Activated naive CD4-positive, alpha-beta T cell treated with anti-CD3 and anti-CD28 coated beads, Interleukin-2, amount 10 ng/mL, durations not matched to agents 7 days and 5 days (primary cell): ENCODE data around the gene PPIE.
"Not testable (repeated sequence)": the region's sequence is repeated elsewhere in the genome, so short reads cannot be mapped to it uniquely, and the experiment has no call there.

Source experiments
- CTCF ChIA-PET: fragments of 350-600 bp; sonication (Branson Sonifier 250); formaldehyde crosslinking; loops from one replicate; lab custom pipeline; 2021; ENCODE audit warnings: antibody characterized with exemption; lab: Charles Lee
- DNase-seq: peaks from one replicate; pipeline ENCODE4 v3.0.0-alpha.2; 2020
- H3K27ac Mint-ChIP-seq: one replicate; pipeline ENCODE4 v1.8.0; 2021; ENCODE audit warnings: mild to moderate bottlenecking, moderate library complexity, mixed read lengths
- H3K27me3 Mint-ChIP-seq: one replicate; pipeline ENCODE4 v1.8.0; 2021; ENCODE audit warnings: mild to moderate bottlenecking, mixed read lengths
- H3K36me3 Mint-ChIP-seq: one replicate; pipeline ENCODE4 v1.8.0; 2021; ENCODE audit warnings: mixed read lengths
- H3K4me1 Mint-ChIP-seq: one replicate; pipeline ENCODE4 v1.8.0; 2021; ENCODE audit warnings: mixed read lengths
- H3K4me3 Mint-ChIP-seq: one replicate; pipeline ENCODE4 v1.8.0; 2021; ENCODE audit warnings: mild to moderate bottlenecking, moderate library complexity, mixed read lengths
- H3K9me3 Mint-ChIP-seq: one replicate; pipeline ENCODE4 v1.8.0; 2021; ENCODE audit warnings: mixed read lengths

The PPIE gene

GRCh38 chr1:39782685-39783084 lies 44.0 kb downstream of the PPIE start:
- DNase-seq, H3K4me3 Mint-ChIP-seq, H3K27ac Mint-ChIP-seq, H3K4me1 Mint-ChIP-seq, H3K9me3 Mint-ChIP-seq, H3K36me3 Mint-ChIP-seq: not testable (repeated sequence)
- CTCF ChIA-PET: interaction anchor here (1.3 kb wide), 1 partner anchor 17 kb away, joined by 3 read pairs; no protein-coding TSS in a partner anchor
- peaks cover 46% of the 10 kb centered on the region for H3K27me3 Mint-ChIP-seq

- not testable (repeated sequence) for H3K4me1 Mint-ChIP-seq, H3K9me3 Mint-ChIP-seq, H3K36me3 Mint-ChIP-seq, H3K27ac Mint-ChIP-seq, DNase-seq
- CTCF ChIA-PET: interaction anchor here (1.0 kb wide), 1 partner anchor 12 kb away, joined by 3 read pairs; no protein-coding TSS in a partner anchor
- Mint-ChIP-seq H3K27me3 (peaks cover 56% of the 10 kb centered on the region), H3K4me3 (peak overlapping the region; percentile 43)
Observed at GRCh38 chr1:39786303-39787107, 47.8 kb downstream of the PPIE start.

GRCh38 chr1:39787108-39787375 lies 48.4 kb downstream of the PPIE start:
- CTCF ChIA-PET: interaction anchor here (1.0 kb wide), 1 partner anchor 12 kb away, joined by 3 read pairs; no protein-coding TSS in a partner anchor
- not testable (repeated sequence) for H3K27ac Mint-ChIP-seq, H3K9me3 Mint-ChIP-seq, DNase-seq, H3K4me1 Mint-ChIP-seq, H3K36me3 Mint-ChIP-seq
- H3K27me3 Mint-ChIP-seq: peaks cover 62% of the 10 kb centered on the region
- peak overlapping the region; percentile 43 for H3K4me3 Mint-ChIP-seq

- DNase-seq: no peak
- Mint-ChIP-seq H3K4me3 (peak overlapping the region; percentile 43), H3K27me3 (peaks cover 66% of the 10 kb centered on the region), H3K36me3 (no peaks in the 10 kb centered on the region), H3K4me1 (peaks cover 10% of the 10 kb centered on the region), H3K27ac (no peak overlapping the region), H3K9me3 (no peaks in the 10 kb centered on the region)
- CTCF ChIA-PET: no interaction called here
Observed at GRCh38 chr1:39787468-39787867, 48.8 kb downstream of the PPIE start.

DNA sequence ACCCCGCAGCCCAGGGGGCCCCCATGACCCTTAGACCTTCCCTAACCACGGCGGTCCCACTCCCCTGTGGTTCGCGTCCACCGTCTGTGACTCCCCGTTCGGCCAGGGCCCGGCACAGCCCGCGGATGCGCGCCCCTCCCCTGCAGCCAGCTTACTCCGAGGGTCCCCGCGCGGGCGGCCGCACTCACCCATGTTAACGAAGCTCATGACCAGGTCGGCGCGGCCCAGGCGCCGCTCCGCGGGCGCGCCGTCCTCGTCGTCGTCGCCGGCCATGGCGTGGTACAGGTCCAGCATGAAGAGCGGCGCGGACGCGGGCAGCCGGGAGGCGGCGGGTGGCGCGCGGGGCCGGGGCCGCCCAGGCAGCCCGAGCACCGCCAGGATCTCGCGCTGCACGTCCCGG lies 49.3 kb downstream of the PPIE start:
- H3K4me3 Mint-ChIP-seq: peak overlapping the region; percentile 43
- DNase-seq, CTCF ChIA-PET, H3K27ac Mint-ChIP-seq, H3K9me3 Mint-ChIP-seq, H3K36me3 Mint-ChIP-seq: not testable (repeated sequence)
- peaks cover 68% of the 10 kb centered on the region for H3K27me3 Mint-ChIP-seq
- H3K4me1 Mint-ChIP-seq: peaks cover 15% of the 10 kb centered on the region

GRCh38 chr1:39788426-39788757 lies 49.7 kb downstream of the PPIE start:
- no peaks in the 10 kb centered on the region for H3K36me3 Mint-ChIP-seq
- no peak for DNase-seq
- H3K27me3 Mint-ChIP-seq: peaks cover 64% of the 10 kb centered on the region
- no peaks in the 10 kb centered on the region for H3K9me3 Mint-ChIP-seq
- CTCF ChIA-PET: no interaction called here
- no peak overlapping the region for H3K27ac Mint-ChIP-seq
- peaks cover 20% of the 10 kb centered on the region for H3K4me1 Mint-ChIP-seq
- no peak overlapping the region for H3K4me3 Mint-ChIP-seq

- H3K27ac Mint-ChIP-seq: peak within 1 kb of the TSS; percentile 19
- peaks cover 58% of the 10 kb centered on the region for H3K27me3 Mint-ChIP-seq
- H3K9me3 Mint-ChIP-seq: no peaks in the 10 kb centered on the region
- peak within 1 kb of the TSS; percentile 72 for H3K4me3 Mint-ChIP-seq
- no peaks in the 10 kb centered on the region for H3K36me3 Mint-ChIP-seq
- CTCF ChIA-PET: interaction anchor here (1.1 kb wide), 1 partner anchor 10 kb away, joined by 4 read pairs; no protein-coding TSS in a partner anchor
- peak; percentile 58 for DNase-seq
- peaks cover 22% of the 10 kb centered on the region for H3K4me1 Mint-ChIP-seq
Observed at GRCh38 chr1:39788758-39789570, 50.3 kb downstream of the PPIE start, which contains the start of gene BMP8B. Gene BMP8B (minus strand): TSS chr1:39788865. CDS start chr1:39788485, 380 bp downstream.

GRCh38 chr1:39789571-39790110 lies 51.0 kb downstream of the PPIE start:
- H3K27me3 Mint-ChIP-seq: peaks cover 63% of the 10 kb centered on the region
- no peaks in the 10 kb centered on the region for H3K36me3 Mint-ChIP-seq
- peaks cover 22% of the 10 kb centered on the region for H3K4me1 Mint-ChIP-seq
- H3K4me3 Mint-ChIP-seq: peak overlapping the region; percentile 72
- DNase-seq: no peak
- CTCF ChIA-PET: interaction anchor here (1.1 kb wide), 1 partner anchor 9 kb away, joined by 4 read pairs; no protein-coding TSS in a partner anchor
- H3K27ac Mint-ChIP-seq: peak overlapping the region; percentile 19
- no peaks in the 10 kb centered on the region for H3K9me3 Mint-ChIP-seq

DNA sequence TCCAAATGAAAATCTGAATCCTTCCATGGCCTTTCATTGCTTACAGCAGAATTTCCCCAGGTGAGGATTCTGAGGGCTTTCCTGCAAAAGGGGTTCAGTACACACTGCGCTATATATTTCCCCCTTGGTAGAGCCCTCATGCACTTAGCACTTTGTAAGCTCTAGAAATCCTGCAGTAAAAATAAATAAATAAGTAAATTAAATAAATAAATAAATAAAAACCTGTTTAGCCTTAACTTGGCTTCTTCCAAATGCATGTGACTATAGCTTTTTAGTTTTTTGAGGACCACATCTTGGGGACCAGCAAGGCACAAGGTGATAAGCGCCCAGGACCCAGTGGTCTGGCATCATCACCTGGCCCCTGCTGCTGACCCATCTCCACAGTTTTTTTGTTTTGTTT lies 53.2 kb downstream of the PPIE start:
- Mint-ChIP-seq H3K27ac (no peak overlapping the region), H3K4me3 (no peak overlapping the region), H3K9me3 (no peaks in the 10 kb centered on the region), H3K4me1 (peaks cover 22% of the 10 kb centered on the region), H3K27me3 (peaks cover 59% of the 10 kb centered on the region), H3K36me3 (no peaks in the 10 kb centered on the region)
- DNase-seq: no peak
- CTCF ChIA-PET: no interaction called here

DNA sequence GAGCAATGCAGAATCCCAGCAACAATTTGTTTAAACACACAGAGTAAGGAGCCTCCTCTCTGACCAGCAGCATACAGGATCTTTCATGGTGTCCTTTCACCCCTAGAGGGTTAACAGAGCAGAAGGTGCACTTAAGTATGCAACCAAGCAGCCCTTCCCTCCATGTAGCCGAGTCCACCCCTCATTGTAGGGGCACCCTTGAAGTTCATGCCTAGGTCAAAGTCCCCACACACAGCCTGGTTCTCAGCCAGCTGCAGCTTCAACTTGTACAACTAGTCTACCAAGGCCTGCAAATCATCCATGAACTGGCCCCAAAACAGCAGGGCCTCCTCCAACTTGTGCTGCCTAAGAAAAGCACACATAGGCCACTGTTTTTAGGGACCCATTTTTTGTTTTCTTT lies 57.0 kb downstream of the PPIE start:
- no peak for DNase-seq
- no peak overlapping the region for H3K4me3 Mint-ChIP-seq
- no peaks in the 10 kb centered on the region for H3K9me3 Mint-ChIP-seq
- CTCF ChIA-PET: no interaction called here
- H3K27ac Mint-ChIP-seq: no peak overlapping the region
- peaks cover 38% of the 10 kb centered on the region for H3K27me3 Mint-ChIP-seq
- H3K4me1 Mint-ChIP-seq: peaks cover 25% of the 10 kb centered on the region
- H3K36me3 Mint-ChIP-seq: peaks cover 1% of the 10 kb centered on the region

GRCh38 chr1:39798859-39799769 lies 60.4 kb downstream of the PPIE start:
- Mint-ChIP-seq H3K27me3 (peaks cover 16% of the 10 kb centered on the region), H3K4me1 (peaks cover 13% of the 10 kb centered on the region), H3K4me3 (peak overlapping the region; percentile 54), H3K27ac (peak overlapping the region; percentile 89)
- CTCF ChIA-PET: interaction anchor here (0.7 to 2.2 kb wide), 14 partner anchors 10 to 193 kb away, joined by 3 to 15 read pairs (median 3); partner anchors contain the start of genes HPCAL4 and PPIE
- DNase-seq: peak; percentile 91
- H3K9me3 Mint-ChIP-seq, H3K36me3 Mint-ChIP-seq: not testable (repeated sequence)

DNA sequence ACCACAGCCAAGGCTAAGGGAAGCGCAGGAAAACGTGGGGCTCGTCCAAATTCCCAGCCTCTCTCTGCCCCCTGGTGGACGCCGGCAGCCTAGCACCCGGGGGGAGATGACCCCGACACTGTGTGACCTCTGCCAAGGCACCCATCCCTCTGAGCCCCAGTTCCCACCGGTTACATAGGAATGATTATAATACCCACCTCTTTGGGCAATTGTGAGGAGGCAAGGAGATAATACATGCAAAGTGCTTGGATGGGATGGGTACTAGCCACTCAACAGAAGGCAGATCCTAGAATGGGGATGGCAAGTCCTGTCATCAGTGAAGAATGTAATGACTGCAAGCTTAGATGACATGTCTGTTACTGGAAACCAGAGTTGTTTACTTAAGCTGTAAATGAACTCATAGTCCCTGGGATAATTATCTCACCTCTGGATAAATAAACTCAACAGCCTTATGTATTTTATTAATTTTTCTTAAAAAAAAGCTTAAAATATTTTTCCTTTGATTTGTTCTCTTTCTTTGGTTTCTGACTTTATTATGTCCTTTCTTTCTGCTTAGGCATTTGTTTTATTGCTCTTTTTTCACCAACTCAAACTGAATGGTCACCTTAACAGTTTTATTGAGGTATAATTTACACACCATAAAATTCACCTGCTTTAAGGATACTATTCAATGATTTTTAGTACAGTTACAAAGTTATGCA lies 61.2 kb downstream of the PPIE start:
- H3K9me3 Mint-ChIP-seq: no peaks in the 10 kb centered on the region
- peaks cover 11% of the 10 kb centered on the region for H3K27me3 Mint-ChIP-seq
- H3K27ac Mint-ChIP-seq: peak overlapping the region; percentile 89
- CTCF ChIA-PET: interaction anchor here (0.6 to 2.2 kb wide), 13 partner anchors 10 to 193 kb away, joined by 3 to 15 read pairs (median 3); partner anchors contain the start of genes HPCAL4 and PPIE
- H3K4me3 Mint-ChIP-seq: peak overlapping the region; percentile 54
- peak; percentile 72 for DNase-seq
- peaks cover 1% of the 10 kb centered on the region for H3K36me3 Mint-ChIP-seq
- H3K4me1 Mint-ChIP-seq: peaks cover 13% of the 10 kb centered on the region

DNA sequence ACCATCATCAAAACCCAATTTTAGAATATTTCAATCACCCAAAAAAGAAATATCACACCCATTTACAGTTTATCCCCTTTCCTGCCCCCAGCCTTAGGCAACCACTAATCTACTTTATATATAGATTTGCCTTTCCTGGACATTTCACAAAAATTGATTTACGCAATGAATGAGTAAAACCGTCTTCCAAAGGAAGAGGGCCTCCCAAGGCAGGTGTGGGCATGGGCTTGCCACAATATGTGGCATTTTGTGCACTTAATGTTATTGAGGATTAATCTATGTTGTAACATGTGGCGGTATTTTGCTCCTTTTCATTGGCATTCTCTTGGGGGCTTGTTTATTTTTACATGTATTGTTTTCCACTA lies 61.8 kb downstream of the PPIE start:
- Mint-ChIP-seq H3K4me3 (no peak overlapping the region), H3K36me3 (peaks cover 1% of the 10 kb centered on the region), H3K4me1 (peaks cover 13% of the 10 kb centered on the region), H3K9me3 (no peaks in the 10 kb centered on the region), H3K27ac (no peak overlapping the region), H3K27me3 (peaks cover 12% of the 10 kb centered on the region)
- no peak for DNase-seq
- CTCF ChIA-PET: interaction anchor here (0.6 to 2.2 kb wide), 12 partner anchors 10 to 194 kb away, joined by 3 to 15 read pairs (median 3); partner anchors contain the start of genes HPCAL4 and PPIE
